Stimulated activated naive CD8-positive, alpha-beta T cell treated with anti-CD3 and anti-CD28 coated beads, Interleukin-15, Interleukin-2, amounts not matched to agents 100 U/mL and 50 U/mL, for 24 hours (primary cell): ENCODE measurements around the gene TAF10.
A peak's percentile ranks its signal among the peaks of the same experiment; 100 is the strongest.

Experiments used
- ATAC-seq: fragments of 150-1000 bp; cut with Tn5 transposase; one replicate; pipeline ENCODE4 v1.10.0; 2021
- DNase-seq: peaks from one replicate; pipeline ENCODE4 v3.0.0; 2021

The TAF10 gene

DNA sequence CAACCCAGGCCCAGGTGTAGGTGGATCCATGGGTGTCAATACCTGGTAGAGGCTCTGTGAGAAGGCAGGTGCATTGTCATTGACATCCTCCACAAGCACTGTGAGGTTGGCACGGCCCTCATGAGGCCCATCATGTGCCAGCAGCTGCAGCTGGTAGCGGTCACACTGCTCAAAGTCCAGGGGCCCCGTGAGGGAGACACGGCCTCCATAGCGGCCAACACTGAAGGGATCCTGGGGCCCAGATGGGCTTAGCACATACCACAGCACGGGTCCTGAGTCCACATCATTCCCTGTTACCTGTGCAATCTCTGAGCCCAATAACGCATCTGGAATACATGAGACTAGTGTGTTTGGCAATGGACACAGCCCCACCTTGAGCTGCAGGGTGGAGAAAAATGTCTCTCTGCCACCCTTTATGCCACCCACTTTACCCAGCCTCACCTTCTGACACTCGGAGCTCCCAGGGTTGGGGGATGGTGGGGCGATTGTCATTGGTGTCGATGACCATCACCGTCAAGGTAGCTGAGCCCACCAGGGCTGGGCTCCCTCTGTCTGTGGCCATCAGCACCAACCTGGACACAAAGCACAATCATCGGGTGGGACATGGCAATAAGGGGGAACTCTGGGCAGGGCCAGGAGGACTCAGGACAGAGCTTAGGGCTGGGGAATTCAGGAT is 13.3 kb upstream of the TAF10 start:
- DNase-seq (no peak), ATAC-seq (no peak)

- DNase-seq (no peak), ATAC-seq (no peak)
These were observed 11.7 kb upstream of the TAF10 start for GRCh38 chr11:6623391-6624363.

GRCh38 chr11:6622261-6623171 is 10.5 kb upstream of the TAF10 start:
- DNase-seq = no peak

GRCh38 chr11:6621711-6622211 is 9.7 kb upstream of the TAF10 start:
- no peak for DNase-seq
- no peak for ATAC-seq

More at GRCh38 chr11:6622261-6623171, 10.5 kb upstream of the TAF10 start:
- ATAC-seq = no peak

- no peak for ATAC-seq
These were observed 8.6 kb upstream of the TAF10 start for GRCh38 chr11:6620636-6621035.

GRCh38 chr11:6619004-6619745 is 7.2 kb upstream of the TAF10 start, which contains the start of gene TPP1:
TPP1 (minus strand) TSS chr11:6619422; CDS start chr11:6619400, 22 bp downstream.
- peak; percentile 92 for DNase-seq
- ATAC-seq = peak; percentile 98

More at GRCh38 chr11:6620636-6621035, 8.6 kb upstream of the TAF10 start:
- DNase-seq = no peak

GRCh38 chr11:6618117-6619003 is 6.3 kb upstream of the TAF10 start:
- peak; percentile 34 for ATAC-seq
- peak; percentile 54 for DNase-seq

GRCh38 chr11:6617315-6617781 is 5.3 kb upstream of the TAF10 start:
- ATAC-seq (no peak), DNase-seq (no peak)

- ATAC-seq = no peak
- no peak for DNase-seq
These were observed 4.7 kb upstream of the TAF10 start for GRCh38 chr11:6616596-6617250.

- no peak for ATAC-seq
- DNase-seq = no peak
These were observed 4.0 kb upstream of the TAF10 start for GRCh38 chr11:6615882-6616585.

GRCh38 chr11:6615046-6615445 is 3.0 kb upstream of the TAF10 start:
- ATAC-seq = no peak
- no peak for DNase-seq

DNA sequence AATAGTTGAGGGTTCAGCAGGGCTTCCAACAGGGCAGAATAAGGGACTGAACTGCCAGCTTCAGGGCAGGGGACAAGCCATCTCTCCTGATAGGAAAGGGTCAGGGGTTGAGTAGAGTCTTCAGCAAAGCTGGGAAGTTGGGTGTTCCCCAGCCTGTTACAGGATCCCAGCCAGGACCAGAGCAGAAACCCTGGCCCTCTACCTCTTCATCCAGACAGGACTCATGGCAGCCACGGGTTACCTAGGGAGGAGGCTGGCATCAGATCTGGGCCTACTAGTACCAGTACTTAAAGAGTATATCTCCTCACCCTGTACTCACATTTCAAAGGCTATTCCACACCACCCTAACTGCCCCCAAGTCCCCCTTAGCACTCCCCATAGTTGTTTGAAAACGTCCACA is 2.4 kb upstream of the TAF10 start:
- DNase-seq = no peak
- ATAC-seq = no peak

DNA sequence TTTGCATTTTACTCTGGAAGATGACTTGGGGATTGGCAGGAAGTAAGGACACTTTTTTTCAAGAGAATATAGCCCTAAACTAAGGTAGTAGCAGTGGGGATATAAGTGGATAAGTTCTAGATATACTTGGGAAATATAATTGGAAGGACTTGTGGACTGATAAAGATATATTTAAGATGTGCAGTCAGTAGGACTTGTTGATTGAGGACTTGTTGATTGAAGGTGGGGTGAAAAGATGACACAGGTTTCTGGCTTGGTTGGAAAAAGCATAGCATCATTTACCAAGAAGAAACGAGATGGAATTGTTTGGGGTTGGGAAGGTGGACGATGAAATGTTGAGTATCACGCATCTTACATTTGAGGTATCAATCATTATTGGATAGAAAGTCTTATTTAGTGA is 1.5 kb upstream of the TAF10 start:
- ATAC-seq (no peak), DNase-seq (no peak)

DNA sequence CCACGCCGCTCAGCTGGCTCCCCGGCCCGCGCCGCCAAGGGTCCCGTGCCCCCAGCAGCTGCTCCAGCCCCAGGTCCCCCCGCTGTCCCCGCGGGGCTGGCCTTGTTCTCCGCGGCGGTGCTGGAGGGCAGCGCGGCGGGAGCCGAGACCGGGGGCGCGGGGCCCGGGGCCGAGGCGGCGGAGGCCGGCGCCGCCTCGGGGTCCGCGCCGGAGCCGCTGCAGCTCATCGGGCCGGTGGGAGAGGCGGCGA is 128 bp downstream of the TAF10 start:
- DNase-seq = no peak
- peak; percentile 9 for ATAC-seq

DNA sequence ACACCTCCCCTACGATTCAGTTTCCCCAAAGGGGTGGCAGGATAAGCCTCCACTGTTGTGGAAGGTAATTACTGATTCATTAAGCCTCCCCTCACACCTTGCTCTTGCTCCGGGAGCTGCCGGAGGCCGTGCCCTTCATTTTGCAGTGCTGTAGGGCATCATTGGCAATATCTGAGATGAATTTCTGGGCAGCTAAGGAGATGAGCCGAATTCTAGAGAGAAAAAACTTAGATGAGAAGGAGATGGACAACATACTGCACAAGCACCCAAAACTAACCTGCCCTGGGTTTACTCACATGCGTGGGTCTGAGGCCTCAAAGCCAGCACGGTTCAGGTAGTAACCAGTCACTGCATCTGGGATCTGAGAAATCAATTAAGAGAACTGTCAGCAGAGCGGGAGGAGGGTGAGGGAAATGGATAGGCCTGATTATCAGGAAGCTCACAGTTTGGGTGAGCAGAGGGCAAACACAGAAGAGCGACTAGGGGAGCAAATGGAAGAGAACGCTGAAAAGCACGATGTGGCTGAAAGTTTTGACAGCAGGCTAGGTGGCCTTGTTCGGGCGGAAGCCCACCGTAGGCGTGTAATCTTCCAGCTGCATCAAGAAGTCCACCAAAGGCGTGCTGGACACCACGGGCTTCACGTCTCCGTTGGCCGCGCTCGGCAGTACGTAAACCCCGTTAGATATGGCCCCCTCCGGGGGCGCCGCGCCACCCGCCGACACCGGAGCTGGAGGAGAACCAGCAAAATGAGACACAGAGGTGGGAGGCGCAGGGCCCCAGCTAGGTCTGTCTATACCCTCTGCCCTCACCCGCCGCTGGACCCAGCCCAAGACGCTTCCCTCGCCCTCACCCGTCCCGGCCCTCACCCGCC is 689 bp downstream of the TAF10 start:
- ATAC-seq = no peak
- DNase-seq = peak; percentile 53

GRCh38 chr11:6610591-6610990 is 1.4 kb downstream of the TAF10 start:
- no peak for DNase-seq
- no peak for ATAC-seq

GRCh38 chr11:6609502-6610015 is 2.5 kb downstream of the TAF10 start:
- DNase-seq = no peak
- ATAC-seq = no peak
